Muscle layer of colon (tissue), 2 donors: ENCODE measurements around the gene SRP9.
"Not testable (repeated sequence)": the region's sequence is repeated elsewhere in the genome, so short reads cannot be mapped to it uniquely, and the experiment has no call there.

Experiments used
- H3K27ac ChIP-seq: one replicate; pipeline ENCODE4 v1.7.0; 2013; ENCODE audit warnings: low read depth, mild to moderate bottlenecking, low read length, moderate library complexity
- H3K27me3 ChIP-seq, 2 donors: one replicate each; pipeline ENCODE4 v1.7.0; 2013; ENCODE audit warnings: low read length in 2 of 2, mild to moderate bottlenecking in 2 of 2; ENCODE audit not compliant: insufficient read depth in 2 of 2, control insufficient read depth in 1 of 2
- H3K36me3 ChIP-seq: one replicate; pipeline ENCODE4 v1.7.0; 2013; ENCODE audit warnings: mild to moderate bottlenecking, low read length; ENCODE audit not compliant: insufficient read depth
- H3K4me1 ChIP-seq: one replicate; pipeline ENCODE4 v1.7.0; 2013; ENCODE audit warnings: mild to moderate bottlenecking, low read length; ENCODE audit not compliant: insufficient read depth
- H3K4me3 ChIP-seq, 2 donors: one replicate each; pipeline ENCODE4 v1.7.0; 2013; ENCODE audit warnings: low read length in 2 of 2, low read depth in 1 of 2, mild to moderate bottlenecking in 1 of 2, moderate library complexity in 1 of 2
- H3K9ac ChIP-seq: one replicate; pipeline ENCODE4 v1.7.0; 2013; ENCODE audit warnings: low read length
- H3K9me3 ChIP-seq: one replicate; pipeline ENCODE4 v1.7.0; 2013; ENCODE audit warnings: mild to moderate bottlenecking, low read length
- donor health status: abdominal sarcoma.
- donor health status: Adenocarcinoma of cecum.

SRP9 gene

DNA sequence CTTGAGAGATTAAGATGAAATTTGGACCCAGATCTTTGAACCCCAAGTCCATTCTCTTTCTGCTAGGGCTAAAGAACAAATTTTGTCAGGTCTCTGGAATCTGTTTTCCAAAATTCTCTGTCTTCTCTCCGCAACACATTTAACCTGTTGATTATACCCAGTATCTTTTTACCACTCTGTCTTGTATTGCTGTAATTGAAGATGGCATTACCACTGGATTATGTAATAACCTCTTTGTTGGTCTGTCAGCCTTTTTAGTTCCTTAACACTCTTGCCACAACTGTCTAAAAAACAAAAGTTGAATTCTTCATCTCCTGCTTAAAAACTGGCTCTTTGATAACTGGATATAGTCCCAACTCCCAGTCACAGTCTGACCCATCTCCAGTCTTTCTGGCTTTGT is 3.0 kb downstream of the SRP9 start:
- Histone ChIP-seq H3K9me3 (no peaks in the 10 kb centered on the region), H3K9ac (no peak overlapping the region), H3K36me3 (peaks cover 7% of the 10 kb centered on the region), H3K27me3 (no peaks in the 10 kb centered on the region), H3K4me1 (peaks cover 43% of the 10 kb centered on the region), H3K4me3 (no peak overlapping the region), H3K27ac (peak overlapping the region; percentile 10)

GRCh38 chr1:225789142-225789541 is 11.5 kb downstream of the SRP9 start:
- not testable (repeated sequence) for H3K9me3 ChIP-seq, H3K27ac ChIP-seq, H3K27me3 ChIP-seq, H3K9ac ChIP-seq, H3K4me3 ChIP-seq, H3K4me1 ChIP-seq
- peaks cover 34% of the 10 kb centered on the region for H3K36me3 ChIP-seq

DNA sequence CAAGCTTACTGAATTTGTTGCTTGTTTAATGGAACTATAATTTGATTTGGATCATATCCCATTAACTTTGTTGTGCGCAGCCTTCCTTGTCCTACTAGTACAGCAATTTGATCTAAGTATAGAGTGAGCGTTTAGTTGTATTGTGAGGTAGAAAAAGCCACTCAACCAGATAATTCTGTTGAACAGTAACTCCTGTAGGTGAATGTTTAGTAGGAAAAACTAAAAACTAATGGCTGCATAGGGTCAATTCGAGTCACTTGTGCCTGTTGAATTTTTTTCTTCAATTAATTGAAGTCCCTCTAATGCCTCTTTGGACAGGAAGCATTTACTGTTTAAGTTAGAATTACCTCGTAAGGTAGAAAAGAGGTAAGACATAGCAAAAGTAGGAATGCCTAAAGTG is 17.3 kb downstream of the SRP9 start:
- H3K9me3 ChIP-seq, result no peaks in the 10 kb centered on the region
- H3K4me1 ChIP-seq, result no peaks in the 10 kb centered on the region
- H3K4me3 ChIP-seq, result no peak overlapping the region
- no peaks in the 10 kb centered on the region for H3K27me3 ChIP-seq
- H3K36me3 ChIP-seq, result peaks cover 10% of the 10 kb centered on the region
- H3K9ac ChIP-seq, result no peak overlapping the region
- no peak overlapping the region for H3K27ac ChIP-seq

GRCh38 chr1:225796097-225796496 is 18.5 kb downstream of the SRP9 start:
- not testable (repeated sequence) for H3K36me3 ChIP-seq, H3K4me1 ChIP-seq, H3K27me3 ChIP-seq, H3K27ac ChIP-seq, H3K9ac ChIP-seq, H3K4me3 ChIP-seq, H3K9me3 ChIP-seq

DNA sequence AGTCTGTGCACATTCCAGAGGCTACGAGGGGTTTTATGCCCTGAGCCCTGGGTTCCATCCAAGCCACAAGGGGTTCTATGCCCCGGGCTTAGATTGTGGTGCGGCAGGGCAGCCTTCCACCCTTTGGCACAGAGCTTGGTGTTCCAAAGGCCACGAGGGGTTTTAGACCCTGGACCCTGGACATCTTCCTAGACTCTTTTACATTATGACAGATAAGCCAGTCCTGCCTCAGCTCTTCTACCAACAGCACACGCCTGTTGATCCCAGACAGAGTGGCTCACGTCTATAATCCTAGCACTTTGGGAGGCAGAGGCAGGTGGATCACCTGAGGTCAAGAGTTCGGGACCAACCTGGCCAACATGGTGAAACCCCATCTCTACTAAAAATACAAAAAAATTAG is 23.5 kb downstream of the SRP9 start:
- H3K4me1 ChIP-seq, H3K4me3 ChIP-seq, H3K27me3 ChIP-seq, H3K9ac ChIP-seq, H3K9me3 ChIP-seq, H3K36me3 ChIP-seq, H3K27ac ChIP-seq: not testable (repeated sequence)

DNA sequence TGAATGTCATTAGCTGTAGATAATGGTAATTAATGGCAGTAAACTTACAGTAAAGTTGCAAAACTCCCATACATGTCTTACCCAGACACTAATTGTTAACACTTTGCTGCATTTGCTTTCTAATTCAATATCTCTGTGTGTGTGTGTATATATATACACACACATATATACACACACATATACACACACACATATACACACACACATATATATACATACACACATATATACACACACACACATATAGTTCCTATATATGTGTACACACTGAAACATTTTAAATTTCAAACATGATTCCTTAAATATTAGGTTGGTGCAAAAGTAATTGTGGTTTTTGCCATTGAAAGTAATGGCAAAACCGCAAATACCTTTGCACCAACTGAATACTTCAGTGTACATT is 28.6 kb downstream of the SRP9 start:
- Histone ChIP-seq H3K9ac (no peak overlapping the region), H3K27me3 (no peaks in the 10 kb centered on the region), H3K9me3 (no peaks in the 10 kb centered on the region)

GRCh38 chr1:225806736-225807135 is 29.1 kb downstream of the SRP9 start:
- not testable (repeated sequence) for H3K27ac ChIP-seq, H3K9ac ChIP-seq, H3K27me3 ChIP-seq, H3K9me3 ChIP-seq, H3K4me1 ChIP-seq, H3K36me3 ChIP-seq, H3K4me3 ChIP-seq

More for the DNA sequence above, 28.6 kb downstream of the SRP9 start:
- no peak overlapping the region for H3K27ac ChIP-seq
- no peaks in the 10 kb centered on the region for H3K36me3 ChIP-seq
- H3K4me1 ChIP-seq, result peaks cover 4% of the 10 kb centered on the region
- H3K4me3 ChIP-seq, result no peak overlapping the region

- Histone ChIP-seq H3K27ac (no peak overlapping the region), H3K27me3 (no peaks in the 10 kb centered on the region), H3K9ac (no peak overlapping the region), H3K36me3 (no peaks in the 10 kb centered on the region), H3K4me3 (no peak overlapping the region), H3K4me1 (peaks cover 23% of the 10 kb centered on the region), H3K9me3 (no peaks in the 10 kb centered on the region)
Measured at GRCh38 chr1:225808136-225808535, 30.5 kb downstream of the SRP9 start.

DNA sequence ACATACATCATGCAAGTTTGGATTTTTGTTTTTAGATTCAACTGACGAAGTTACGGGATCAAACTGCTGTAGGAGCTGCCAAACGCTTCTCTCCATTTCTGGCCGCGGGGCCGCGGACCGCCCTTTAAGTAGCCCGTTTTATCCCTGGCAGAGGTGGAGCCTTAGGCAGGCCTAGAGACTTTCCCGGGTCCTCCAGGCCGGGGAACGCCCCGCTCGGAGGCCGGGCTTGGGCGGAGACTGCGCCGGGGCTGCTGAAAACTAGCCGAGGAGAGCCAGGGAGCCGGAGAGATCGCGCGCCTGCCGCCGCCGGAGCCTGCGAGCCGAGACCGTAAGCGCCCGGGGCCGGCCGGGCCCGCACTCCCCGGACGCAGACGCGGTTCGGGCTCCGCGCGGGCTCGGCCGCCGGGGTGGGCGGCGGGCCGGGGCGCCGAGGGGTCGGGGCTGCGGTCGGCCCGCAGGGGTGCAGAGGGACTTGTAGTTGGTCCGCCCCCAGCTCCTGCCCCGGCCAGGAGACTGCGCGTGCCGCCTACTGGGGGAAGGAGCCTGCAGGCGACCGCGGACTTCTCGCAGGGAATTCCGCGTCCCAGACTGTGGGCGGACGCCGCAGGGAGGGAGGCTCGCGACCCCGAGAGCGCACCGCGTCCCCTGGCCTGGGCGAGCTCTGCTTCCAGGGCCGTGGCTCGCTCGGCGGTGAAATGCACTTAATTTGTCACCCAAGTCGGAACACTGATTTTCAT is 32.4 kb downstream of the SRP9 start, which contains the start of gene EPHX1:
TSS of gene EPHX1 (plus strand) at position 283 of the 737 bp plus-strand sequence. CDS start 18,606 bp downstream, outside the sequence.
- Histone ChIP-seq H3K36me3 (no peaks in the 10 kb centered on the region), H3K4me1 (peaks cover 41% of the 10 kb centered on the region), H3K4me3 (peak within 1 kb of the TSS; percentile 56 to 66), H3K9me3 (no peaks in the 10 kb centered on the region), H3K9ac (peak within 1 kb of the TSS; percentile 41), H3K27ac (peak within 1 kb of the TSS; percentile 67), H3K27me3 (no peaks in the 10 kb centered on the region)

- Histone ChIP-seq H3K4me1 (peaks cover 47% of the 10 kb centered on the region), H3K27ac (peak overlapping the region; percentile 67), H3K4me3 (peak overlapping the region; percentile 56 to 66), H3K9ac (peak overlapping the region; percentile 41)
- H3K27me3 ChIP-seq, H3K36me3 ChIP-seq, H3K9me3 ChIP-seq: not testable (repeated sequence)
Measured at GRCh38 chr1:225810579-225811538, 33.2 kb downstream of the SRP9 start.

DNA sequence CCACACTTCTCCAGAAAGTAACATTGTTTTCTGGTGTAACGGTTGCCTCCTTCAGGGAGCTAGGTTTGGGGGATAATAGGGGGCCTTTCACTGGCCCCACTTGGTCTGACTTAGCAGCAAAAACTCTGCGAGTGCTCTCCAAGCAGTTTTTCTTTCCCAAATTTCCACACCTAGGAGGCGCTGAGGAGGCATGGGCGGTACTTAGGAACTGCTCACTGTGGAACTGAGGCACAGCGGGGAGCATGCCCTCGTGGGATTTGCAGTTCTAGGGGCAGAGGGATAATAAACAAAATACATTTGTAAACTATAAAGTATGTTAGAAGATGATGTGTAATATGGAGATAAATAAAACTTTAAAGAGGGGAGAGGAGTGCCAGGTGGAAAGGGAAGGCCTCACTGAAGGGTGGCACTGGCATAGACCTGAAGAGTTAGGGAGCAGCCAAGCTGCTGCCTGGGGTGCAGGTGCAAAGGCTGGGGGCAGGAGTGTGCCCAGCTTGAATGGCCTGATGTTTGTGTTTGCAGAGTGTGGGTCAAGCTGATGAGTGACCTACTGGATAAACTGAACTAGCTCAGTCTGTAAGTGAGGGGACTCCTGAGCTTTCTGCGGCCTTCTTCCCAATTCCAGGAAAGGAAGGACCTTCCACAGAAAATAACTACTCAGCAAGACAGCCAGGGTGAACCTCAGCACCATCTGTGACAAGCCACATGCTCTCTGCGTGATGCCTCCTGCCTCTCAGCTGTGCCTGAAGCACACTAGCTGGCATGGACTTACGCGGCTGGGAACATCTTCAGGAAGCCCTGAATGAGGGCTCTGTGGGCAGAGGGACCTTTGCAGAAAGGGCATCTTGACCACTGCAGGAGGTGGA is 34.2 kb downstream of the SRP9 start:
- Histone ChIP-seq H3K4me3 (peak overlapping the region; percentile 37 to 66), H3K9ac (peak overlapping the region; percentile 41), H3K27ac (peak overlapping the region; percentile 48), H3K9me3 (no peaks in the 10 kb centered on the region), H3K4me1 (peaks cover 57% of the 10 kb centered on the region), H3K36me3 (no peaks in the 10 kb centered on the region), H3K27me3 (no peaks in the 10 kb centered on the region)
